HEK293T (cell line): ENCODE data around the gene NSFL1C.

Experiments
- CTCF ChIA-PET: fragments of 350-600 bp; formaldehyde crosslinking; extraction: SDS; loops from one replicate; lab custom pipeline; 2021; ENCODE audit warnings: antibody characterized with exemption, inconsistent platforms; lab: Yijun Ruan, JAX
- POLR2A ChIA-PET: fragments of 350-600 bp; formaldehyde crosslinking; extraction: SDS; loops from one replicate; lab custom pipeline; 2020; ENCODE audit warnings: antibody characterized with exemption, inconsistent platforms; lab: Yijun Ruan, JAX
- DNase-seq: peaks from one replicate; pipeline ENCODE4 v3.0.0; 2012; ENCODE audit warnings: mixed read lengths; ENCODE audit errors: extremely low spot score
- ARNT ChIP-seq: fragments of 450-650 bp; IDR thresholded peaks from 2 replicates; pipeline ENCODE4 v1.6.1; 2017; ENCODE audit warnings: mild to moderate bottlenecking
- BHLHE40 ChIP-seq: fragments of 450-650 bp; IDR thresholded peaks from 2 replicates; pipeline ENCODE4 v1.6.1; 2016; ENCODE audit warnings: mild to moderate bottlenecking, moderate library complexity, borderline replicate concordance
- CTBP1 ChIP-seq: fragments of 450-650 bp; IDR thresholded peaks from 2 replicates; pipeline ENCODE4 v1.6.1; 2016; ENCODE audit warnings: borderline replicate concordance
- ELF4 ChIP-seq: fragments of 450-650 bp; IDR thresholded peaks from 2 replicates; pipeline ENCODE4 v1.6.1; 2017; ENCODE audit warnings: antibody characterized with exemption
- FOXA1 ChIP-seq: fragments of 450-650 bp; IDR thresholded peaks from 2 replicates; pipeline ENCODE4 v1.6.1; 2016; ENCODE audit warnings: mild to moderate bottlenecking
- FOXK2 ChIP-seq: fragments of 450-650 bp; IDR thresholded peaks from 2 replicates; pipeline ENCODE4 v1.6.1; 2016; ENCODE audit warnings: mild to moderate bottlenecking
- FOXM1 ChIP-seq: fragments of 450-650 bp; IDR thresholded peaks from 2 replicates; pipeline ENCODE4 v1.6.1; 2017; ENCODE audit warnings: mild to moderate bottlenecking, borderline replicate concordance
- HDGF ChIP-seq: fragments of 450-650 bp; IDR thresholded peaks from 2 replicates; pipeline ENCODE4 v1.6.1; 2017; ENCODE audit warnings: antibody characterized with exemption, borderline replicate concordance
- L3MBTL2 ChIP-seq: fragments of 450-650 bp; conservative IDR thresholded peaks from 2 replicates; pipeline ENCODE4 v1.6.1; 2016; ENCODE audit warnings: mild to moderate bottlenecking
- LEF1 ChIP-seq: fragments of 450-650 bp; IDR thresholded peaks from 2 replicates; pipeline ENCODE4 v1.6.1; 2017; ENCODE audit warnings: mild to moderate bottlenecking, borderline replicate concordance
- NFRKB ChIP-seq: fragments of 450-650 bp; IDR thresholded peaks from 2 replicates; pipeline ENCODE4 v1.6.1; 2016; ENCODE audit warnings: mild to moderate bottlenecking, moderate library complexity
- SP1 ChIP-seq: fragments of 450-650 bp; IDR thresholded peaks from 2 replicates; pipeline ENCODE4 v1.6.1; 2017
- SUZ12 ChIP-seq: fragments of 450-650 bp; IDR thresholded peaks from 2 replicates; pipeline ENCODE4 v1.6.1; 2016; ENCODE audit warnings: mild to moderate bottlenecking
- TARDBP ChIP-seq: fragments of 450-650 bp; IDR thresholded peaks from 2 replicates; pipeline ENCODE4 v1.6.1; 2016
- ZNF384 ChIP-seq: fragments of 450-650 bp; IDR thresholded peaks from 2 replicates; pipeline ENCODE4 v1.6.1; 2016
- TF ChIP-seq, protein P1 (sequence below): fragments of 450-650 bp; IDR thresholded peaks from 2 replicates; pipeline ENCODE4 v1.6.1; 2016

Gene NSFL1C

GRCh38 chr20:1489325-1489724 is 22.7 kb upstream of the NSFL1C start:
- POLR2A ChIA-PET, result no interaction called here
- no peak for TF ChIP-seq ARNT
- TF ChIP-seq SUZ12, result no peak
- TF ChIP-seq ZNF384, result no peak
- no peak for TF ChIP-seq NFRKB
- TF ChIP-seq FOXK2, result no peak
- TF ChIP-seq FOXM1, result no peak
- TF ChIP-seq FOXA1, result no peak
- TF ChIP-seq CTBP1, result no peak
- TF ChIP-seq SP1, result no peak
- TF ChIP-seq HDGF, result no peak
- TF ChIP-seq, protein P1, sequence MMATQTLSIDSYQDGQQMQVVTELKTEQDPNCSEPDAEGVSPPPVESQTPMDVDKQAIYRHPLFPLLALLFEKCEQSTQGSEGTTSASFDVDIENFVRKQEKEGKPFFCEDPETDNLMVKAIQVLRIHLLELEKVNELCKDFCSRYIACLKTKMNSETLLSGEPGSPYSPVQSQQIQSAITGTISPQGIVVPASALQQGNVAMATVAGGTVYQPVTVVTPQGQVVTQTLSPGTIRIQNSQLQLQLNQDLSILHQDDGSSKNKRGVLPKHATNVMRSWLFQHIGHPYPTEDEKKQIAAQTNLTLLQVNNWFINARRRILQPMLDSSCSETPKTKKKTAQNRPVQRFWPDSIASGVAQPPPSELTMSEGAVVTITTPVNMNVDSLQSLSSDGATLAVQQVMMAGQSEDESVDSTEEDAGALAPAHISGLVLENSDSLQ, result no peak
- TF ChIP-seq ELF4, result no peak
- no peak for TF ChIP-seq L3MBTL2
- no peak for TF ChIP-seq TARDBP
- no peak for TF ChIP-seq LEF1

DNA sequence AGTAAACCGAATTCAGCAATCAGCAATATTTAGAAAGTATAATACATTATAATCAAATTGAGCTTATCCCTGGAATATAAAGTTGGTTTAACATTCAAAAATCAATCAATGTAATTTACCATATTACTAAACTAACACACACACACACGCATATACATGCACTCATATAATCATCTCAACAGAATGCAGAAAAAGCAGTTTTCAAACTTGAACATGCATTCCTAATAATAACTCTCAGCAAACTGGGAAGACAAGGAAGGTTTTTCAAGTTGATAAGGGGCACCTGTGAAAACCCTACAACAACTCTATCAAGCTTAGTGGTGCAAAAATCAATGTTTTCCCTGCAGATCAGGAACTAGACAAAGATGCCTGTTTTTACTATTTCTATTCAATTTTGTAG is 19.9 kb upstream of the NSFL1C start:
- ChIA-PET POLR2A (no interaction called here), CTCF (interaction anchor here (0.6 kb wide), 1 partner anchor 248 kb away, joined by 4 read pairs; no protein-coding TSS in a partner anchor)
- no peak for TF ChIP-seq SP1
- no peak for TF ChIP-seq FOXK2
- no peak for TF ChIP-seq ARNT
- TF ChIP-seq L3MBTL2, result no peak
- no peak for TF ChIP-seq CTBP1
- no peak for TF ChIP-seq ELF4
- TF ChIP-seq FOXM1, result no peak
- TF ChIP-seq FOXA1, result no peak
- TF ChIP-seq SUZ12, result no peak
- TF ChIP-seq ZNF384, result no peak
- TF ChIP-seq NFRKB, result no peak
- no peak for TF ChIP-seq BHLHE40
- TF ChIP-seq, protein P1, result no peak

More at GRCh38 chr20:1489325-1489724, 22.7 kb upstream of the NSFL1C start:
- no peak for DNase-seq
- CTCF ChIA-PET, result no interaction called here

GRCh38 chr20:1484438-1485116 is 17.9 kb upstream of the NSFL1C start:
- POLR2A ChIA-PET, result no interaction called here

More for the DNA sequence above, 19.9 kb upstream of the NSFL1C start:
- DNase-seq, result no peak

DNA sequence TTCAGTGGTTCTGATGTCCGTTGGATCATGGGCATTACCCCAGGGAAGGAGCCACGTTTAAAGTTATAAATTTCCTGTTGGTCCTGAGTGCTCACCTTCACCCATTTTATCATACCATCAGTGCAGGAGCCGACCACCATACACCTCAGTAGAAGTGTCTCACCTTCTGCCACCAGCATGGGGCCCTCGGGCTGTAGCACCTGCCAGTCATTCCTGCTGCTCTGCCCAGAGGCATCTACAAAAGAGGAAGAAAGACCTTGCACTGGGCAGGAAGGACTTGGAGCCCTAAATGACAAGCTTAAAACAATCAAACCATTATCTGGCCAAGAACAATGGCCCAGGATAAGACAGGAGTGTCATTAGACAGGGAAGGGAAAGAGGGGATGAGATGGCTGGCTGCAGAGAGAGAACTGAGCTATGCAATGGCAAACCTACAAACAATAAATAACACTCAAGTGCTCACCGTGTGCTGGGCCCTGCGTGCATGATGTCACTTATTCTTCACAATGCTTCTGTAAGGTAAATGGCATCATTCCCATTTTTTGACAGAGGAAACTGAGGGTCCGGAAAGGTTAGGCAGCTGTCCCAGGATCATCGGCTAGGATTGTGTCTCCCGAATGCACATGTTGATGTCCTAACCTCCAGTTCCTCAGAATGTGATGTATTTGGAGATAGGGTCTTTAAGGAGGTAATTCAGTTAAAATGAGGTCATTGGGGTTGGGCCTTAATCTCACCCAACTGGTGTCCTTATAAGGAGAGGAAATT is 13.4 kb upstream of the NSFL1C start:
- ChIA-PET CTCF (no interaction called here), POLR2A (no interaction called here)
- no peak for DNase-seq

More at GRCh38 chr20:1484438-1485116, 17.9 kb upstream of the NSFL1C start:
- TF ChIP-seq ZNF384, result no peak
- no peak for TF ChIP-seq ELF4
- no peak for TF ChIP-seq CTBP1
- TF ChIP-seq, protein P1, result no peak
- no peak for TF ChIP-seq NFRKB
- TF ChIP-seq HDGF, result no peak
- no peak for TF ChIP-seq ARNT
- no peak for TF ChIP-seq BHLHE40
- TF ChIP-seq FOXM1, result no peak
- TF ChIP-seq FOXA1, result no peak
- no peak for TF ChIP-seq SUZ12
- CTCF ChIA-PET, result interaction anchor here (0.6 kb wide), 1 partner anchor 40 kb away, joined by 5 read pairs; no protein-coding TSS in a partner anchor
- DNase-seq, result no peak

More for the DNA sequence above, 13.4 kb upstream of the NSFL1C start:
- TF ChIP-seq FOXM1, result no peak
- no peak for TF ChIP-seq SP1
- TF ChIP-seq LEF1, result no peak
- TF ChIP-seq NFRKB, result no peak
- no peak for TF ChIP-seq HDGF
- TF ChIP-seq FOXA1, result no peak
- no peak for TF ChIP-seq FOXK2
- no peak for TF ChIP-seq CTBP1
- no peak for TF ChIP-seq SUZ12
- TF ChIP-seq, protein P1, result no peak
- no peak for TF ChIP-seq BHLHE40
- no peak for TF ChIP-seq L3MBTL2
- TF ChIP-seq ZNF384, result no peak
- TF ChIP-seq ARNT, result no peak
- no peak for TF ChIP-seq TARDBP
- TF ChIP-seq ELF4, result no peak
